A549 (cell line): ENCODE results near the gene GRID1. TPM values are rescaled to one million over a fixed set of nuclear protein-coding genes. Genes with fewer than 3 reads are reported as not detected.

ENCODE experiments used
- ATAC-seq, 2 experiments: fragments of 200-7000 bp in 1 of 2; fragments of >200 bp in 1 of 2; cut with Nextera tagmentation in 1 of 2; cut with Tn5 transposase in 1 of 2; 3 replicates each; pipeline versions ENCODE4 v1.8.0 to v1.9.1; 2018 to 2020; ENCODE audit warnings: mild to moderate bottlenecking in 1 of 2, moderate library complexity in 1 of 2
- CTCF ChIA-PET: fragments of 300-600 bp; sonication (Branson Sonifier 250); formaldehyde crosslinking; extraction: SDS; loops from one replicate; lab custom pipeline; 2021; ENCODE audit warnings: antibody characterized with exemption, inconsistent platforms; lab: Yijun Ruan, JAX
- POLR2A ChIA-PET: fragments of 350-600 bp; formaldehyde crosslinking; extraction: SDS; loops from one replicate; lab custom pipeline; 2021; ENCODE audit warnings: antibody characterized with exemption, inconsistent platforms; lab: Yijun Ruan, JAX
- DNase-seq, 2 experiments: peaks; one replicate each; pipeline versions ENCODE4 v3.0.0 to v3.0.0-alpha.2; 2011 to 2016; ENCODE audit warnings: low read depth in 1 of 2, low spot score in 1 of 2
- FAIRE-seq: peaks from 2 replicates; lab custom pipeline; 2011; peaks lifted over from hg19 to GRCh38; lab: Jason Lieb, UNC
- H3K27ac ChIP-seq, 2 experiments: fragments of >200 bp; sonication (Bioruptor Twin); formaldehyde crosslinking; 3 replicates each; pipeline ENCODE4 v1.5.1; 2016 to 2017
- H3K4me1 ChIP-seq: fragments of >200 bp; sonication (Bioruptor Twin); formaldehyde crosslinking; 3 replicates; pipeline ENCODE4 v1.6.1; 2016
- H3K4me2 ChIP-seq: fragments of >200 bp; sonication (Bioruptor Twin); formaldehyde crosslinking; 3 replicates; pipeline ENCODE4 v1.6.1; 2016
- H3K4me3 ChIP-seq: fragments of >200 bp; sonication (Bioruptor Twin); formaldehyde crosslinking; 3 replicates; pipeline ENCODE4 v1.5.1; 2016
- H3K9me3 ChIP-seq: fragments of >200 bp; sonication (Bioruptor Twin); formaldehyde crosslinking; 3 replicates; pipeline ENCODE4 v1.6.1; 2016
- ATOH8 ChIP-seq: fragments of 250-450 bp; sonication (Bioruptor Pico); IDR thresholded peaks from 2 replicates; pipeline ENCODE4 v1.5.0; 2020; ENCODE audit warnings: low read depth, mild to moderate bottlenecking, moderate library complexity
- BCL3 ChIP-seq: fragments of >200 bp; sonication (Bioruptor Twin); formaldehyde crosslinking; IDR thresholded peaks from 3 replicates; pipeline ENCODE4 v1.6.1; 2016
- BHLHE40 ChIP-seq: IDR thresholded peaks from 2 replicates; pipeline ENCODE4 v1.6.1; 2012; ENCODE audit warnings: low read depth, low read length, inconsistent platforms
- CBX2 ChIP-seq: fragments of 200-600 bp; sonication (generic); IDR thresholded peaks from 2 replicates; pipeline ENCODE4 v1.6.1; 2016; ENCODE audit warnings: low read depth, mild to moderate bottlenecking, borderline replicate concordance
- CBX8 ChIP-seq: fragments of 200-600 bp; sonication (generic); IDR thresholded peaks from 2 replicates; pipeline ENCODE4 v1.6.1; 2016
- CTCF ChIP-seq: fragments of >200 bp; sonication (Bioruptor Twin); formaldehyde crosslinking; IDR thresholded peaks from 3 replicates; pipeline ENCODE4 v1.5.1; 2016
- E2F6 ChIP-seq: IDR thresholded peaks from 2 replicates; pipeline ENCODE4 v1.6.1; 2012; ENCODE audit warnings: low read depth, borderline replicate concordance
- ELK1 ChIP-seq: fragments of 150-350 bp; IDR thresholded peaks from 2 replicates; pipeline ENCODE4 v1.6.1; 2014; ENCODE audit warnings: low read depth, mild to moderate bottlenecking, low read length
- FOSB ChIP-seq: fragments of 250-450 bp; sonication (Bioruptor Pico); IDR thresholded peaks from 2 replicates; pipeline ENCODE4 v1.5.0; 2020; ENCODE audit warnings: mild to moderate bottlenecking, moderate library complexity
- FOSL2 ChIP-seq, 2 experiments: fragments of 450-650 bp in 1 of 2; fragments of >200 bp in 1 of 2; sonication (Bioruptor Twin) in 1 of 2; formaldehyde crosslinking; IDR thresholded peaks; 2 replicates each; pipeline versions ENCODE4 v1.5.0 to v1.6.1; 2016 to 2020; ENCODE audit warnings: mild to moderate bottlenecking in 1 of 2, moderate library complexity in 1 of 2
- FOXS1 ChIP-seq: fragments of 250-450 bp; sonication (Bioruptor Pico); IDR thresholded peaks from 2 replicates; pipeline ENCODE4 v1.5.0; 2020; ENCODE audit warnings: mild to moderate bottlenecking, moderate library complexity
- GATA3 ChIP-seq: IDR thresholded peaks from 2 replicates; pipeline ENCODE4 v1.6.1; 2012; ENCODE audit warnings: borderline replicate concordance
- HDAC2 ChIP-seq: fragments of 200-600 bp; sonication (generic); IDR thresholded peaks from 2 replicates; pipeline ENCODE4 v1.6.1; 2016
- HOXB5 ChIP-seq: fragments of 250-450 bp; sonication (Bioruptor Pico); IDR thresholded peaks from 2 replicates; pipeline ENCODE4 v1.5.0; 2020; ENCODE audit warnings: mild to moderate bottlenecking, moderate library complexity
- JUNB ChIP-seq: fragments of >200 bp; sonication (Bioruptor Twin); formaldehyde crosslinking; IDR thresholded peaks from 2 replicates; pipeline ENCODE4 v1.6.1; 2016
- KDM1A ChIP-seq: fragments of 200-600 bp; sonication (generic); IDR thresholded peaks from 2 replicates; pipeline ENCODE4 v1.6.1; 2016; ENCODE audit warnings: low read depth, mild to moderate bottlenecking
- MAX ChIP-seq: IDR thresholded peaks from 2 replicates; pipeline ENCODE4 v1.6.1; 2012
- NPAS2 ChIP-seq: fragments of 250-450 bp; sonication (Bioruptor Pico); IDR thresholded peaks from 2 replicates; pipeline ENCODE4 v1.8.0; 2022; ENCODE audit warnings: mild to moderate bottlenecking, moderate library complexity, borderline replicate concordance
- PHF8 ChIP-seq: fragments of 200-600 bp; sonication (generic); IDR thresholded peaks from 2 replicates; pipeline ENCODE4 v1.6.1; 2016; ENCODE audit warnings: low read depth, mild to moderate bottlenecking, antibody characterized with exemption, moderate library complexity, borderline replicate concordance
- POLR2AphosphoS2 ChIP-seq: conservative IDR thresholded peaks from 2 replicates; pipeline ENCODE4 v1.6.1; 2012; ENCODE audit warnings: low read length, improper control_type of control experiment, inconsistent platforms
- RAD21 ChIP-seq, 2 experiments: fragments of >200 bp in 1 of 2; sonication (Bioruptor Twin) in 1 of 2; formaldehyde crosslinking in 1 of 2; IDR thresholded peaks in 1 of 2; conservative IDR thresholded peaks in 1 of 2; 2 replicates in 1 of 2; 3 replicates in 1 of 2; pipeline ENCODE4 v1.6.1; 2012 to 2018; ENCODE audit warnings: inconsistent platforms in 1 of 2
- RCOR1 ChIP-seq: fragments of 150-350 bp; IDR thresholded peaks from 2 replicates; pipeline ENCODE4 v1.6.1; 2014; ENCODE audit warnings: antibody characterized with exemption, low read length, low read depth
- RFX5 ChIP-seq: fragments of 450-650 bp; IDR thresholded peaks from 2 replicates; pipeline ENCODE4 v1.7.1; 2014; ENCODE audit warnings: antibody characterized with exemption, mild to moderate bottlenecking, moderate library complexity
- RNF2 ChIP-seq: fragments of 200-600 bp; sonication (generic); IDR thresholded peaks from 2 replicates; pipeline ENCODE4 v1.6.1; 2016; ENCODE audit warnings: low read depth, mild to moderate bottlenecking, antibody characterized with exemption, moderate library complexity, borderline replicate concordance
- SMC3 ChIP-seq: fragments of >200 bp; sonication (Bioruptor Twin); formaldehyde crosslinking; IDR thresholded peaks from 3 replicates; pipeline ENCODE4 v1.6.1; 2018; ENCODE audit warnings: inconsistent platforms
- ZSCAN20 ChIP-seq: fragments of 250-450 bp; sonication (Bioruptor Pico); IDR thresholded peaks from 2 replicates; pipeline ENCODE4 v1.8.0; 2022; ENCODE audit warnings: mild to moderate bottlenecking, moderate library complexity
- WGBS: methylation state at CpG from one replicate; pipeline ENCODE4 v1.1.6; 2017; ENCODE audit errors: missing lambda C conversion rate; 5-methylcytosine and 5-hydroxymethylcytosine counted together
- polyA plus RNA-seq, 4 experiments: library from polyadenylated mRNA; depleted of rRNA in 3 of 4; stranded (reverse); fragments of >200 nt; fragmentation: RNase III in 1 of 4; extraction: RNeasy Plus Mini Kit Qiagen cat#74134 plus additional on column Dnase treatment in 1 of 4; gene quantifications; 2 replicates in 3 of 4; 3 replicates in 1 of 4; pipeline ENCODE4 v1.2.3, GENCODE V29; 2011 to 2017

GRID1 gene
- polyA plus RNA-seq, 2 of the 4 experiments (the other 2 are of a cell fraction), result 0.14 to 0.30 TPM

- no peak overlapping the region for H3K4me3 ChIP-seq
- peaks cover 5% of the 10 kb centered on the region; the same call in 2 of the 3 replicates for H3K4me1 ChIP-seq
- no peak overlapping the region for H3K4me2 ChIP-seq
- TF ChIP-seq ELK1 (no peak), FOSB (no peak), ZSCAN20 (no peak), MAX (no peak), RFX5 (no peak), POLR2AphosphoS2 (no peak), E2F6 (no peak), CTCF (no peak)
- POLR2A ChIA-PET, result no interaction called here
- DNase-seq (no peak), ATAC-seq (no peak), FAIRE-seq (no peak)
- CTCF ChIA-PET, result no interaction called here
- no peaks in the 10 kb centered on the region for H3K9me3 ChIP-seq
- no peak overlapping the region for H3K27ac ChIP-seq
Observed at GRCh38 chr10:85891472-85891871, 475.1 kb downstream of the GRID1 start.

- FAIRE-seq (no peak), ATAC-seq (no peak), DNase-seq (no peak)
- 3% methylated on average over 2 of the region's 2 CpGs for WGBS
- Histone ChIP-seq H3K4me2 (no peak overlapping the region; the same call in 2 of the 3 replicates), H3K27ac (no peak overlapping the region), H3K4me1 (peaks cover 5% of the 10 kb centered on the region; the same call in 2 of the 3 replicates), H3K4me3 (no peak overlapping the region)
- CTCF ChIA-PET, result no interaction called here
- POLR2A ChIA-PET, result no interaction called here
- TF ChIP-seq RCOR1 (no peak), FOXS1 (no peak), MAX (no peak), RAD21 (conservative IDR thresholded peaks at IDR 0.05 in 1 of 2, IDR thresholded peaks at IDR 0.05 in 1 of 2) (no peak), KDM1A (no peak), RNF2 (no peak), SMC3 (no peak), JUNB (no peak), BHLHE40 (no peak), HOXB5 (no peak), CBX8 (no peak), ATOH8 (CRISPR knock-in tag) (no peak), PHF8 (no peak), CBX2 (no peak), GATA3 (no peak), HDAC2 (no peak), FOSL2 (IDR thresholded peaks at IDR 0.05) (no peak), FOSL2 (CRISPR knock-in tag; IDR thresholded peaks at IDR 0.05) (no peak), BCL3 (no peak), NPAS2 (CRISPR knock-in tag) (no peak)
- TF ChIP-seq, all 56 proteins: peak for 0
- no peaks in the 10 kb centered on the region for H3K9me3 ChIP-seq
Observed at GRCh38 chr10:85888559-85888958, 478.0 kb downstream of the GRID1 start.
